H1 (cell line): Measurements from ENCODE around the gene RPS6KB2. TPM values are rescaled to one million over a fixed set of nuclear protein-coding genes. Genes with fewer than 3 reads are reported as not detected.

Experiments
- EZH2 ChIP-seq: fragments of 200-600 bp; sonication (generic); IDR thresholded peaks from 2 replicates; pipeline ENCODE4 v1.7.1; 2012; ENCODE audit warnings: low read depth, mild to moderate bottlenecking, moderate library complexity, low read length, inconsistent platforms; ENCODE audit not compliant: severe bottlenecking
- JUN ChIP-seq: IDR thresholded peaks from 2 replicates; pipeline ENCODE4 v1.6.1; 2011; ENCODE audit warnings: low read depth, mild to moderate bottlenecking, improper control_type of control experiment, low read length
- KDM4A ChIP-seq: IDR thresholded peaks from one replicate; pipeline ENCODE4 v1.7.1; 2012; ENCODE audit warnings: low read depth, mild to moderate bottlenecking, moderate library complexity, low read length, inconsistent platforms; ENCODE audit not compliant: severe bottlenecking
- TEAD4 ChIP-seq: IDR thresholded peaks from 2 replicates; pipeline ENCODE4 v1.6.1; 2012; ENCODE audit warnings: low read depth, low read length, inconsistent platforms, mixed read lengths
- polyA plus RNA-seq, 7 experiments: library from polyadenylated mRNA; depleted of rRNA in 3 of 7; stranded (reverse) in 5 of 7; unstranded in 2 of 7; fragments of >200 nt in 5 of 7; fragments of 200-250 nt in 2 of 7; gene quantifications; 1 replicate in 5 of 7; 2 replicates in 1 of 7; 4 replicates in 1 of 7; pipeline versions ENCODE4 v1.2.1 to v1.2.3, GENCODE V29; 2011 to 2013; ENCODE audit warnings: missing spikeins in 2 of 7, mixed read lengths in 2 of 7
- total RNA-seq: library from RNA; stranded (reverse); fragmentation: NEBNext Ultra II Directional; extraction: Animal tissue kit (Norgen Biotek cat#: 25700); gene quantifications from 2 replicates; pipeline ENCODE4 v1.2.1, GENCODE V29; 2021

The RPS6KB2 gene
- total and polyA plus RNA-seq, 2 of the 8 experiments (the other 6 are each of a cell fraction or from before 2014, with no cell fraction given): 41.0 to 47.1 TPM

DNA sequence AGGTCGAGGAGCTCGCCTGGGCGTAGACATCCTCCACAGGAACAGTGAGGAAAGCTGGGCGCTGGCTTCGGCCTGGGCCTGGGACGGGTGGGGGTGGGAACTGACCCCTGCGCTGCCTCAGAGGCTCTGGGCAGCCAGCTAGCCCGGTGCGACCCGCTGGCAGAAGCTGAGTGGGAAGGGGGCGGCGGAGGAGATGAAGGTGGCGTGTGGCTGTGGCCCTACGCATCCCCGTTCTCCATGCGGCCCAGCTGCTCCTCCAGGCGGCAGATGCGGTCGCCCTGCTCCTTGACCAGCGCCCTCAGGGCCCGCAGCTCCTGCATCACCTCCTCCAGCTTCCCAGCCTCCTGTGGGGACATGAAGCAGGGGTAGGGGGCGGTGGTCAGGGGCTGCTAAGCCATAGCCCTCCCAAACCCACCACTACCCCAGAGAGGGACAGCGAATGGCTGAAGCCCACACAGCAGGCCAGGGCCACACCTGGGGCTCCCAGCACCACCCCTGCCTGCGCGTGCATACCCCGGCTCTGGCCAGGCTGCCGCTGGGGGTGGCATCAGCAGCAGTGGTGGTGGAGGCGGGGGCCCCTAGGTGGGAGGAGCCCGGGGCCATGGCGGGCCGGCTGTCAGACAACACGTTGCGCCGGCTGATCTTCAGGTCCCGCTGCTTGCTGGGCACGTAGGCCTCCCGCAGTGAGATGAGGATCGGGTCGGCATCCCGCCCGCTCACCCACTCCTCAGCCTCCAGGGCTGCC, 10.0 kb downstream of the RPS6KB2 start (continued):
- TF ChIP-seq TEAD4: no peak
- TF ChIP-seq EZH2: no peak
- TF ChIP-seq KDM4A: no peak
- TF ChIP-seq JUN: no peak
